Activated T-cell treated with anti-CD3 and anti-CD28 coated beads for 1 hour (primary cell): Measurements from ENCODE around the gene PNMA3.
"Not testable (repeated sequence)": the region's sequence is repeated elsewhere in the genome, so short reads cannot be mapped to it uniquely, and the experiment has no call there.

Experiments
- DNase-seq: peaks from one replicate; pipeline ENCODE4 v3.0.0-alpha.2; 2020; ENCODE audit warnings: low read depth

PNMA3 gene

GRCh38 chrX:153074262-153074899 is 18.1 kb downstream of the PNMA3 start:
- DNase-seq, result no peak

- DNase-seq, result no peak
Observed at GRCh38 chrX:153074935-153075334, 18.7 kb downstream of the PNMA3 start.

GRCh38 chrX:153075366-153075765 is 19.1 kb downstream of the PNMA3 start:
- no peak for DNase-seq

- DNase-seq, result not testable (repeated sequence)
Observed at GRCh38 chrX:153077437-153078135, 21.3 kb downstream of the PNMA3 start.

GRCh38 chrX:153083238-153083923 is 27.1 kb downstream of the PNMA3 start:
- not testable (repeated sequence) for DNase-seq

- no peak for DNase-seq
Observed at GRCh38 chrX:153102418-153102817, 46.1 kb downstream of the PNMA3 start.

GRCh38 chrX:153104959-153105358 is 48.7 kb downstream of the PNMA3 start:
- not testable (repeated sequence) for DNase-seq

- not testable (repeated sequence) for DNase-seq
Observed at GRCh38 chrX:153106092-153106801, 50.0 kb downstream of the PNMA3 start.
